ENCODE data around the gene SMG6. TPM values are rescaled to one million over a fixed set of nuclear protein-coding genes. Genes with fewer than 3 reads are reported as not detected.

The SMG6 gene
- total and polyA plus RNA-seq, 2 experiments from 2014 or later, result 11.9 to 19.9 TPM

DNA sequence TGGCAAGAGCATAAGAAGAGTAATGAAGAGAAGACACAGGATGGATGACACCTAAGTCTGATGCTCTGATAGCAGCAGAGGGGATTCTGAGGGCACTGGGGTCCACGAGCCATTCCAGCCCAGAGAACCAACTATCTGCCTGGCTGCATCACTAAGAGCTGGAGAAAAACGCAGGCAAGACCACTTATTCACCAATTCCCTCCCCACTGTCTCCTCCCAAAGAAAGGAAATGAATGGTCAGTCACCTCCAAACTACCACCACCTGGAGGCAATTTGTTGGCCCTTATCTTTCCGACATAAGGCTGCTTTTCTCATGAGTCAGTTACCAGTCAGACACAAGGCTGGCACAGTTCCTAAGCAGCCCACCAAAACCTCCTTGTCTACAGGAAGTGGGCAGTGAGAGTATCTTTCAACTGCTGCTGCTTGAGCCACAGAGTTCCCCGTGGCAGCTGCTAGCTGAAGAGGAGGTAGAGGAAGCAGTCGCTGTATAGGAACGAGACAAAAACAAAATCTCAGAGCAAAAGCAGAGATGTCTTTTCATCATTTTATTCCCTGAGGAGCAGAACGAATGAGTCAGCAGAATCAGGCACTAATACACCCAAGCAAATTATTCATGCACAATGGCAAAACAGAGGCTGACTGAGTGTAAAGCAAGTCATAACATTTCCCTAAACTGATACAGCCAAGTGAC lies 111.1 kb downstream of the SMG6 start:
- H3K4me1 ChIP-seq (ENCODE audit: insufficient read depth), result peaks cover 3% of the 10 kb centered on the region
- no peak overlapping the region for H2AFZ ChIP-seq
- 78% methylated on average over 7 of the region's 7 CpGs for WGBS (ENCODE audit: low lambda C conversion rate, missing lambda C conversion rate)
- H3K27me3 ChIP-seq, result no peaks in the 10 kb centered on the region
- no peaks in the 10 kb centered on the region for H3K9me3 ChIP-seq (ENCODE audit: low read depth)
- peaks cover 5% of the 10 kb centered on the region for H3K79me2 ChIP-seq
- no peaks in the 10 kb centered on the region for H3K9me2 ChIP-seq (replicated peaks; ENCODE audit: insufficient read depth)
- no peak overlapping the region for H3K4me2 ChIP-seq
- peak overlapping the region; percentile 61 for H3K27ac ChIP-seq
- no peak overlapping the region for H3K4me3 ChIP-seq
- DNase-seq (ENCODE audit: low spot score), result no peak
- no peaks in the 10 kb centered on the region for H3K36me3 ChIP-seq (replicated peaks; ENCODE audit: insufficient read depth, low read depth)
- no peak for TF ChIP-seq EZH2phosphoT487 (IDR thresholded peaks at IDR 0.05; ENCODE audit: low read depth, severe bottlenecking, unreplicated experiment)
- no peak for TF ChIP-seq EZH2 (IDR thresholded peaks at IDR 0.05; ENCODE audit: borderline replicate concordance)
- TF ChIP-seq, protein P1, sequence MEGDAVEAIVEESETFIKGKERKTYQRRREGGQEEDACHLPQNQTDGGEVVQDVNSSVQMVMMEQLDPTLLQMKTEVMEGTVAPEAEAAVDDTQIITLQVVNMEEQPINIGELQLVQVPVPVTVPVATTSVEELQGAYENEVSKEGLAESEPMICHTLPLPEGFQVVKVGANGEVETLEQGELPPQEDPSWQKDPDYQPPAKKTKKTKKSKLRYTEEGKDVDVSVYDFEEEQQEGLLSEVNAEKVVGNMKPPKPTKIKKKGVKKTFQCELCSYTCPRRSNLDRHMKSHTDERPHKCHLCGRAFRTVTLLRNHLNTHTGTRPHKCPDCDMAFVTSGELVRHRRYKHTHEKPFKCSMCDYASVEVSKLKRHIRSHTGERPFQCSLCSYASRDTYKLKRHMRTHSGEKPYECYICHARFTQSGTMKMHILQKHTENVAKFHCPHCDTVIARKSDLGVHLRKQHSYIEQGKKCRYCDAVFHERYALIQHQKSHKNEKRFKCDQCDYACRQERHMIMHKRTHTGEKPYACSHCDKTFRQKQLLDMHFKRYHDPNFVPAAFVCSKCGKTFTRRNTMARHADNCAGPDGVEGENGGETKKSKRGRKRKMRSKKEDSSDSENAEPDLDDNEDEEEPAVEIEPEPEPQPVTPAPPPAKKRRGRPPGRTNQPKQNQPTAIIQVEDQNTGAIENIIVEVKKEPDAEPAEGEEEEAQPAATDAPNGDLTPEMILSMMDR (IDR thresholded peaks at IDR 0.05; ENCODE audit: poor library complexity), result no peak
- H4K20me1 ChIP-seq (ENCODE audit: insufficient read depth, poor library complexity, severe bottlenecking), result no peaks in the 10 kb centered on the region

DNA sequence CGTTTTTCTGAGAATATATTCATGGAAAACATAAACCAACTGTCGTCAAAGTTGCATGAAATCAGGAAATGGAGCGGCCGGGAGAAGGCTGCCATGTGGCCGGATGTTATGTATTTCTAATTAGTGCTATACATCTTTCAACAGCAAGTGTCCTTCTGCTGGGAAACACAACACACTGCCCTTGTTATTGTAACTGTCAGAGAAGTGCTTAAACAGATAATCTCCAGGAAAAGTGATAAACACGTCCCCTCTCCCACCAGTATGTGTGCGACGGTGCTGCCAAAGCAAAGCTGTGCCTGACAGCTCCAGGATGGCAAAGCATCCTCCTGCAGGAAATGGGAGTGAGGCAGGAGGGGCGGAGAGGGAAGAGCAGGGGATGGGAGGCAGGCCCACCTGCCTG lies 111.8 kb downstream of the SMG6 start:
- Histone ChIP-seq H3K9me2 (replicated peaks; ENCODE audit: insufficient read depth) (no peaks in the 10 kb centered on the region), H2AFZ (no peak overlapping the region), H3K4me1 (ENCODE audit: insufficient read depth) (peaks cover 3% of the 10 kb centered on the region), H3K27me3 (no peaks in the 10 kb centered on the region), H3K79me2 (peaks cover 5% of the 10 kb centered on the region), H3K36me3 (replicated peaks; ENCODE audit: insufficient read depth, low read depth) (no peaks in the 10 kb centered on the region), H3K27ac (peak overlapping the region; percentile 61), H4K20me1 (ENCODE audit: insufficient read depth, poor library complexity, severe bottlenecking) (no peaks in the 10 kb centered on the region), H3K4me2 (no peak overlapping the region), H3K4me3 (no peak overlapping the region), H3K9me3 (ENCODE audit: low read depth) (no peaks in the 10 kb centered on the region)
- 69% methylated on average over 9 of the region's 9 CpGs for WGBS (ENCODE audit: low lambda C conversion rate, missing lambda C conversion rate)
- DNase-seq (ENCODE audit: low spot score), result no peak
- TF ChIP-seq, protein P1 (IDR thresholded peaks at IDR 0.05; ENCODE audit: poor library complexity), result no peak
- TF ChIP-seq EZH2 (IDR thresholded peaks at IDR 0.05; ENCODE audit: borderline replicate concordance), result no peak
- no peak for TF ChIP-seq EZH2phosphoT487 (IDR thresholded peaks at IDR 0.05; ENCODE audit: low read depth, severe bottlenecking, unreplicated experiment)

DNA sequence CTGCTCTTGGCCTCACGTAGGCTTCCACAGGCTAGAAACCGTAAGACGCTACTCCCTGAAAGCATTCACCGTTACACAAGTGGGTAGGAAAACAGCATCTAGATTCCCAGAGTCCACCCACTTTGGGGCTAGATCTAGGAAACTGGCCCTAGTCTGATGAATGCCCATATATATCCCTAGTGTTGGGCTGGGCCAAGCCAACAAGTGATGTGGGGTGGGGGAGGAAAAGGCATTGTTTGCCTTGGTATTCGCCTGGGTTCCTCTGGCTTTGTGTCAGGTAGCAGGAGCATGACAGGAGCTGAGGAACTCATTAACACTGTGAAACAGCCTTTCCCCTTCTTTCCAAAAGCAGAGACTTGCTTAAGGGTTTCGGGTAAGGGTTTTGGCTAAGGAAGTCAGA lies 112.4 kb downstream of the SMG6 start:
- H3K9me3 ChIP-seq (ENCODE audit: low read depth), result no peaks in the 10 kb centered on the region
- no peaks in the 10 kb centered on the region for H3K9me2 ChIP-seq (replicated peaks; ENCODE audit: insufficient read depth)
- peaks cover 5% of the 10 kb centered on the region for H3K79me2 ChIP-seq
- no peaks in the 10 kb centered on the region for H4K20me1 ChIP-seq (ENCODE audit: insufficient read depth, poor library complexity, severe bottlenecking)
- no peak overlapping the region for H3K4me3 ChIP-seq
- 97% methylated on average over 6 of the region's 6 CpGs for WGBS (ENCODE audit: low lambda C conversion rate, missing lambda C conversion rate)
- H3K4me2 ChIP-seq, result no peak overlapping the region
- H3K27me3 ChIP-seq, result no peaks in the 10 kb centered on the region
- no peak for DNase-seq (ENCODE audit: low spot score)
- no peak overlapping the region for H2AFZ ChIP-seq
- peak overlapping the region; percentile 37 for H3K27ac ChIP-seq
- H3K4me1 ChIP-seq (ENCODE audit: insufficient read depth), result peaks cover 3% of the 10 kb centered on the region
- TF ChIP-seq, protein P1 (IDR thresholded peaks at IDR 0.05; ENCODE audit: poor library complexity), result no peak
- no peaks in the 10 kb centered on the region for H3K36me3 ChIP-seq (replicated peaks; ENCODE audit: insufficient read depth, low read depth)

All from hepatocyte (in vitro differentiated cells).